Glomerular visceral epithelial cell (primary cell): ENCODE data around the gene OCA2.
"Not testable (repeated sequence)": the region's sequence is repeated elsewhere in the genome, so short reads cannot be mapped to it uniquely, and the experiment has no call there.

Source experiments
- DNase-seq: peaks from one replicate; pipeline ENCODE4 v3.0.0-alpha.2; 2016; ENCODE audit errors: extremely low spot score

OCA2 gene

DNA sequence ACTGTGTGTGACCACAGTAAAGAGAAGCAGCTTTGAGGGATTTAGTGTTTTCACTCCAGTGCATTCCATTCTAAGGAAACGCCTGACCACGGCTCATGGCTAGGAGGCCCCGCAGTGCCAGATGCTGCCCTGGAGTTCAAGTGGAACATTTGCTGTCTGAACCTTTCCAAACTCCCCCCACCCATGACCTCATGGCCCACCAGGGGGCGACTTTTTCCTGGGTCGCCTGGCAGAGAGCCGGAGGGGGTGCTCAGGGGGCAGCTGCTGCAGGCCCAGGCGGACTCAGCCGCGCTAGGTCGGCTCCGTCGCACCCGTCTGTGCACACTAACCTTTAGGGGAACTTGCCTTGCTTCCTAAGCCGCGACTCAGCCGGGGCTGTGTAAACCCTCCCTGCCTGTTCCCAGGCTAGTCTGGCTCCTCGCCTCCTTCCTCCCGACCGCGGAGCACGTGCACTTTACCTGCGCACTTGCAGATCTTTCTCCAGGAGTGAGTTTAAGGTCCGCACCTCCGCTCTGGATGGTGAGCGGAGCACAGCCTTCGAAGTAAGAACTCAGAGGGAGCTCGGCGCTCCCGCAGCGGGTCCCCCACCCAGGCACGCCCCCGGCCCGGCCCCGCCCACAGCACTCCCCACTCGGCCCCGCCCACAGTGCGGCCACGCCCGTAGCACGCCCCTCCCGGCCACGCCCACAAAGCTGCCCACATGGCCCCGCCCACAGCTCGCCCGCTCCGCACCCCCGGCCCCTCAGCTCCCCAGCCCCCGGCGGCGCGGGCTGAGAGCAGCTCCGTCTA is at the start of gene OCA2:
Gene OCA2 (minus strand): TSS at position 550 of the 789 bp plus-strand sequence. CDS start 17,441 bp downstream, outside the sequence.
- DNase-seq, result peak; percentile 35

DNA sequence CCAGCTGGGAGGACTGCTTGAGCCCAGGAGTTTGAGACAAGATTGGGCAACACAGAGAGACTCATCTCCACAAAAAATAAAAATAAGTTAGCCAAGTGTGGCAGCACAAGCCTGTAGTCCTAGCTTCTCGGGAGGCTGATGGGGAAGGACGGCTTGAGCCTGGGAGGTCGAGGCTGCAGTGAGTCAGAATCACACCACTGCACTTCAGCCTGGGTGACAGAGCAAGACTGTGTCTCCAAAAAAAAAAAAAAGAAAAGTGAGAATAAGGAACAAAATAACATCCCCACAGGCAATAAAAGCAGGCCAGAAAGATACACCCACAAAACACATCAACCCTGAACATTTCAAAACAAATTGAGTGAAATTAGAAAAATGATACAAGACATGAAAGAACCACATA is 48.7 kb upstream of the OCA2 start:
- peak; percentile 17 for DNase-seq

DNA sequence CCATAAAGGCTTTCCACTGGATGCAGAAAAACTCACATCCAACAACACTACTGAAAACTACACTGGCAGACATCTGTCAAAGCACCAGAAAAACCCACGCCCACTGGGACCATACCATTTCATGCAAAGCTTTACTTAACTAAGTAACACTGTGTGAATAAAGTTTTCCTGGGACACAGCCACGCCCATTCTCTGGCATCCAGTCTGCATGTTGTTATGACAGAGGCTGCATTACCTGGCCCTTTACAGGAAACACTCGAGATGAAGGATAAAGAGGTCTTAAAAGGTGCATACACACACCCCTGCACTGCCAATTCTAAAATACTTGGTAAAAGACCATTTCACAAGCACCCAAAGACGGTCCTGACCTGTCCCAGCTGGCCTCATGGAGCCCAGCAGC is 46.3 kb upstream of the OCA2 start:
- DNase-seq, result not testable (repeated sequence)

DNA sequence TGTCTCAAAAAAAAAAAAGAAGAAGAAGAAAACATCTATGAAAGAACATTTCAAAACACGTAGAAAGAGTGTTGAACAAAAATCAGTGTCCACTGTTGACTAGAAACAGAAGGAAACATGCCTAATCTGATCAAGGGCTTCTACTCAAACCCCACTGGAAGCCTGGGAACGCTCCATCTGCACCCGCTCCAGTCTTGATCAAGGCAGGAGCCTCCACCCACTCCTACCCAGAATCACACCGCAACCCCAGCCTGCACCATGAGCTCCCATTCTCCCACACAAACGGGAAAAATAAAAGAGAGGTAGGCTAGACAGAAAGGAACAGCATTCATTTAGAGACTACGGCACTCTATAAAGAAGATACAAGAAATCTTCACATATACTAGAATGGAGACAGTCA is 40.9 kb upstream of the OCA2 start:
- no peak for DNase-seq

DNA sequence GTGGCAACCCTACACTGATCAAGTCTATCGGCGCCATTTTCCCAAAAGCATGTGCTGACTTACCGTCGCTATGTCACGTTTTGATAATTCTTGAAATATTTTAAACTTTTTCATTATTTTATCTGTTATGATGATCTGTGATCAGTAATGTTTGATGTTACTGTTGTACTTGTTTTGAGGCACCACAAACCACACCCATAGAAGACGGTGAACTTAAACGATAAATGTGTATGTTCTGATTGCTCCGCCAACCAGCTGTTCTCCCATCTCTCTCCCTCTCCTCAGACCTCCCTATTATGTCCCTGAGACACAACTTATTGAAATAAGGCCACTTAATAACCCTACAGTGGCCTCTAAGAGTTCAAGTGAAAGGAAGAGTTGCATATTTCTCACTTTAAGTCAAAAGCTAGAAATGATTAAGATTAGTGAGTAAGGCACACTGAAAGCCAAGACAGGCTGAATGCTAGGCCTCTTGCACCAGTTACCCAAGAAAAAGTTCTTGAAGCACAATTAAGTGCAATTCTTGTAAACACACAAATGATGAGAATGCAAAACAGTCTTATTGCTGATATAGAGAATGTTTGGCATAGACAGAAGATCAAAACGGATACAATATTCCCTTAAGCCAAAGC is 38.4 kb upstream of the OCA2 start:
- DNase-seq, result not testable (repeated sequence)

DNA sequence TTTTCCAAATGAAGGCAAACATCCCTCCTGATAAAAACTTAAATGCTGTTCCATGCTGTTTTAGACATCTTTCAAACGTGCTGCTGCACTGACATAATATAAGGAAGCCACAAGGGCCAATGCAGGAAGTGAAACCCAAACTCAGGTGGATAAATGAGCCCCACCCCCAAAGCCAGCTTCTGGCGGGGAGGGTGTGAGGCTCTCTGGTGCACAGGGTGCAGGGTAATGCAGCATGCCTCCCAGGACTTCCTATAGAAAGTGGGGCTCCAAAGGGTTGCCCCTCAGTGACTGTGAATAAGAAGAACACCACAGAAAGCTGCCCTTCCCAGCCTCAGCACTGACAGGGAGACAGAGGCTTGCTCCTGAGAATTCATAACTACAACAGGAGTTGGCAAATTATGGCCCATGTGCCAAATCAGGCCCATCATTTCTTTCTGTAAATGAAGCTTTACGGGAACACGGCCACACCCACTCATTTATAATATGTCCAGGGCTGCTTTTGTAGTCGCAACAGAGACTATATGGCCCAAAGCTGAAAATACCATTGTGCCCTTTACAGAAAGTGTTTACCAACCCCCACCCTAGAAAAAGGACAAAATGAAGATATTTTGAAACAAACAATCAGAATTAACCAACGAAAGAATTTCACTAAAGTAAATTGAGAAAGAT is 37.3 kb upstream of the OCA2 start:
- not testable (repeated sequence) for DNase-seq

DNA sequence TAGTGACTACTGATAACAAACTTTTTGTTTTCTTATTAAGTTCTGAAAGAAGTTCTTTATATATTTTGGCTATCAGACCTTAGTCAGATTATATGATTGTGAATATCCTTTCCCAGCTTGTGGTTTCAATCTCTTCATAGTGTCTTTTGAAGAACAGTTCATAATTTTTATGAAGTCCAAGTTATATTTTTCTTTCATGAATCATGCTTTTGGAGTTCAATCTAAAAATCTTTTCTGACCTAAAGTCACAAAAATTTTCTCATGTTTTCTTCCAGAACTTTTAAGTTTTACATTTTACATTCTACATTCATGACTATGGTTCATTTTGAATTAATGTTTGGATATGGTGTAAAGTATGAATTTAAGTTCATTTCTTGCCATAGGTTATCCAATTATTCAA is 34.2 kb upstream of the OCA2 start:
- DNase-seq, result no peak

DNA sequence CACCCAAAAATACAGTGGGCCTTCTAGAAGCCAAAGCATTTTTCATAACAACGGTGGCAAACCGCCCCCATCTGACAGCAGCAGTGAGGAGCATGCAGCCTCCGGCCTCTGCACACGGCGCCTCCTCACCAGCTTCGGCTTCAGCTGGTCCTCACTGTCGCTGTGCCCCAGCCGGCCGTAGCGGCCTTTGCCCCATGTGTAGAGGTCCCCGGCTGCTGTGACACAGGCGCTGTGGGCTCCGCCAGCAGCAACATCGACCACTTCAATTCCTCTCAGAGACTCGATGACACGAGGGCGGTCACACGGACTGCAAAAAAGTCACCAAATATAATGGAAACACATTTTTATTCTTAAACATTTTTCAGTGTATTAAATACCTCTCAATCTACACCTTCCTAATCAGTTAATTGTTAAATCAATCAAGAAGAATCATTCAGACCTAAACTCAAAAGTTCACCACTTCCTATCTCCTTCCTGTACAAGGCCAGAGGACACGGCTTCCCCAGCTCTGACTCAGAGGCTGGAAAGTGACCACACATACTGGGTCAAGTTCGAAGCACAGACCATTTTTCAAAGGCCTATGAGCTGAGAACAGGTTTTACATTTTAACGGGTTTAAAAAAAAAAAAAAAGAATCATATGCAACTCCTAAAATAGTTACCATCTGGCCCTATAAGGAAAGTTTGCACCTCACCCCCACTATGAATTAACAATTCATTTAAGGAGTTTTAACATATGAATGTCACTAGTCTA is 33.6 kb upstream of the OCA2 start:
- peak; percentile 34 for DNase-seq

DNA sequence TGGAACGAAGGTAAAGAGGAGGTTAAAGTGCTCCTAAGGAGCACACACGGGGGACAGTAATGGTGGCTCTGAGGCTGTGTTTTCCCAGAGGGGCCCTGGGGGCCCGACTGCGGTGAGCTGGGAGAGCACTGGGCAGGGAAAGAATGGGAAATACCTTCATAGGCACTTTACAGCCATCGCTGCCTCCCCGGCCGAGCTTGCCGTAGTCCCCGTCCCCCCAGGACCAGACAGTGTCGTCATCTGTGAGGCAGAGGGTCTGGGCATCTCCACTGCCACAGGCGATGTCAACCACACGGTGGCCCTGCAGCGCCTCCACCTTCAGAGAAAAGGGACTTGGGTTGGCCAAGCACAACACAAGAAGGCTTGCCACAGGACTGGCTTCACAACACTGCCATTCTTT is 32.8 kb upstream of the OCA2 start:
- DNase-seq, result no peak

DNA sequence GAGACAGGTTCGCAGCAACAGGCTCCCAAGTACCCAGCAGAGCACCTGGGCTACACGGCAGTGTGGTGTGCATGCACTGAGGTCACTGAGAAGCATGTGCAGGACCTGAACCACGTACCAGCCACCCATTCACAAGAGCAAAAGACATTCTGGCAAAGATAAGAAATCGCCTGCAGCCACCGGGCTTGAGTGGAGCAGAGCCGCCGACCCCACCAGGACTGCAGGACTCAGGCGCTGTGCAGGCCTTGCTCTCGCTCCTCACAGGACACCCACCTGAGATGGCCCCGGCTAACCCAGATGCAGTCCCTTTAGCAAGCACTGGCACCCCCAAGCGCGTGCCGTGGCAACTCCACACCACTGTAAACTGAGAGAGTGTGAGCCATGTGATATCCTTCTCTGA is 32.3 kb upstream of the OCA2 start:
- no peak for DNase-seq

DNA sequence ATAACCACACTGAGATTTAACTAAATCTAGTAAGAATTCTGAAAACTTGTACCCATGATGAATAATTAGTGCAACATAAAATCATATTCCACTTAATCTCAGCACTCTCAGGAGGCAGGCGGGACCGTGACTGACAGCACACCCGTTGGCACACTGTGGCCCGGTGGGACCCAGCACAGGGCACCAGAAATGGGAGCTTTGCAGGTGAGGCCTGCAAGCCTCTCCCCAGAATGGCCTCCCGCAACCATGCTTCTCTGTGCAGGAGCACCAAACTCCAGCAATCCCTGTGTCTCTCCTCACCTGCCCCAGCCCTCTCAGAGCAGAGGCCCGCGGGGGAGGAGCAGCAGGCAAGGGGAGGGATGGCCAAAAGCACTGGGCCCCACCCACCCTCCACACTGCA is 31.5 kb upstream of the OCA2 start:
- no peak for DNase-seq

DNA sequence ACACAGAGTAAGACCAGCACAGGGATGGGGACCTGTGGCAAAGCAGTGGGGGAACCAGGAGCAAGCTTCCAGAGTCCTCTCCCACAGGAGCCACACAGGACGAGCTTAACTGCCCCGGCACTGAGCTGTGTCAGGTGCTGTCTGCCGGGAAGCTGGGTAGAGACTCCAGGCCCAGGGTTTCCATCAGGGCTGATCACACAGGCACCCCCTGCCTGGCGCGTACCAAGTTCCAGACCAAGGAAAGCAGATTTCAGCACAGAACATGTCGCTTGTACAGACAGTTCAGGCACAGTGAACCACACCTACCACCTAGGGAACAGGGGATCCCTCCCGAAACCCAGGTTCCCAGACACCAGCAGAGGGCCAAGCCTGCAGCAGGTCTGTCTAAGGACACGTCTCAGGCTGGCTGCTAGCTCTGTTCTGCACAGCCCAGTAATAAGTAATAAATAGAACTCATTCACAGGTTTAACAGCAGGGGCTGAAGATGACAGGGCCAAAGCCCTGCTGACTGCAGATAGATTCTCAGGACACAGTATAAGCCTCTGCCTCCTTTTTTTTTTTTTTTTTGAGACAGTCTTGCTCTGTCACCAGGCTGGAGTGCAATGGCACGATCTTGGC is 30.2 kb upstream of the OCA2 start:
- no peak for DNase-seq

DNA sequence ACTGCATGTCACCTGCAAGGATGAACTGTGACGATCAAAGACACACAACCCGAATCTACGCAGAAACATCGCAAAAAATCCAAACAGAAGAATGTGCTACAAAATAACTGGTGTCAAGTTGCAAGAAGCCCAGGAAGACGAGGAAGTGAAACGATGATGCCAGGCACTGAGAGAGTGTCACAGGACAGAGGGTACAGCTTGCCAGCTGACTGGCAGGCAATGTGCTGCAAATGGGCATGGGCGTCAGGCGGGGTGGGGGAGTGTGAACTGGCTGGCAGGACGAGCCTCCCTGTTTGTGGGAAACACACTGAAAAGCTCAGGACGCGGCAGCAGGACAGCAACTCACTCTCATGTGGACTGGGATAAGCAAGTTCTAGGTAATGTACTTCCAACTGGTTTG is 28.9 kb upstream of the OCA2 start:
- no peak for DNase-seq

DNA sequence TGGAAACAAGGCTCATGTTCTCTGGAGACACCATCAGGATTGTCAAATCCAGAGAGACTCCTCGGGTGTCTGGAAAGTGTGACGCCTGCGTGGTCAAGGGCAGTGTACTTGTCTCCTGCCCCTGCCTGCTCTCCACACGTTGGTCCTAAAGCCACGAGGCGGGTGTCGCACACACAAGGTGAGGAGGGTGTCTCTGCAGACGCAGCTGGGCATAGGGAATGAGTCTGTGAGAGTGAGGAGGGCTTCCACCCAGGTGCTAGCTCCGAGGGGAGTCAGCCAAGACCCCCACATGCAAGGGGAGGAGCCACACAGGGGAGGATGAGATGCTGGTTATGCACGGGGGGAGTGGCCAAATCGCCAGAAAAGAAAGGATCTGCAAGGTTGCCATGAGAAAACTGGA is 27.9 kb upstream of the OCA2 start:
- DNase-seq, result no peak

DNA sequence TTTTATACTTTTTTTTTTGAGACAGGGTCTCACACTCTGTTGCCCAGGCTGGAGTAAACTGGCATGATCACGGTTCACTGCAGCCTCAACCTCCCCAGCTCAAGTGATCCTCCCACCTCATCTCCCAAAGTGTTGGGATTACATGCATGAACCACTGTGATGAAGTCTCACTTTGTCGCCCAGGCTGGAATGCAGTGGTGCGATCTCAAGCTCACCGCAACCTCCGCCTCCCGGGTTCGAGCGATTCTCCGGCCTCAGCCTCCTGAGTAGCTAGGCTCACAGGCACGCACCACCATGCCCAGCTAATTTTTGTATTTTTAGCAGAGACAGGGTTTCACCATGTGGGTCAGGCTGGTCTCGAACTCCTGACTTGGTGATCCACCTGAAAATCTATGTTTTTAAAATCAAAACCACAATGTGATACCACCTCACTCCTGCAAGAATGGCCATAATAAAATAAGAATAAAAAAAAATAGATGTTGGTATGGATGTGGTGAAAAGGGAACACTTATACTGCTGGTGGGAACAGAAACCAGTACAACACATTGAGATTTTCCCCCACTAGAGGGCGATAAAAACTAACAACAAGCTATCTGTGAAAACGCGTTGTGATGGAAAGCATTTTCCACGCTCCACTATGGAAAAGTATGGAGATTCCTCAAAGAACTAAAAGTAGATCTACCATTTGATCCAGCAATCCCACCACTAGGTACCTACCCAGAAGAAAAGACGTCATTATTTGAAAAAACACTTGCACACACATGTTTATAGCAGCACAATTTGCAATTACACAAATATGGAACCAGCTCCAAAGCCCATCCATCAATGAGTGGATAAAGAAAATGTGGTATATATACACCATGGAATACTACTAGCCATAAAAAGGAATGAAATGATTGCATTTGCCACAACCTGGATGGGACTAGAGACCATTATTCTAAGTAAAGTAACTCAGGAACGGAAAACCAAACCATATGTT is 26.8 kb upstream of the OCA2 start:
- peak; percentile 42 for DNase-seq

DNA sequence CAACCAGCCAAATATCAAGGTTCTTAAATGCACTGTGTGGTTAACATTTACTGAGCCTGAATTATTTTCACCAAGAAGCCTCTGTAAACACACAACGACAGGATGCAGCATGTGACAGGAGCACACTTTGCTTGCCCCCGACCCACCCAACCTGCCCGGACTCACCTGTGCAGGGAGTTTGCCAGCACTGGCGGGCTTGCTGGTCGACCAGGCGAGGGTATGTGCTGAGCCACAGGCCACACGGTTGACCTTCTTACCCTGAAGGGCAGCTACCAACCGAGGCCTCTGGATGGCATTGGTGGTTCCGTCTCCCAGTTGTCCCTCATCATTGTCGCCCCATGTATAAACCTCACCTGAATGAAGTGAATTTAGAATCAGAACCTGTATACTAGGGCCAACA is 25.7 kb upstream of the OCA2 start:
- DNase-seq, result no peak

DNA sequence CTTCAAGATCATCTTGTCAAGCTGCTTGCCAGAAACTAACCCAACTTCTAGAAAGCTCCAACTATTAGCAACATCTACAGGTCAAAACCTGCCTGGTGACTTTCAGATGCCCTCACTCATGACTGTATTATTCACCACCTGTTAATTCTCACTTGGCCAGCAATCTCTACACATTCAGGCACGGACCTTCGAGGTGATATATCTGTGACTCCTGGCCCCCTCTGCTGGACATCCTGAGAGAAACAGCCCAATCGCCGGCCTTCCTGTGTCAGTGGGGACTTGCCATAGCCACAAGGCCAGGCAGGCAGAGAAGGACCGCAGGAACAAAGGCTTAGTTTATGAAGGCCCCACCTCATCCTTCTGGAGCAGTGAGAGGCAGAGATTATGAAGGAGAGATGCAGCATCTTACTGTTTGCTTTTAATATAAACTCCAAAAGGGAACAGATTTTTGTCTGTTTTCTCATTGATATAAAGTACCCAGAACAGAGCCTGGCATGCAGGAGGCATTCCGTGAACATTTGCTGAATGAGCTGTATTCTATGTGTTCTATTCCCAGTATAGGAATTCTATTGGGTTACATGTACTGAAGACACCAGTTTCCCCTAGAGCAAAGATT is 24.4 kb upstream of the OCA2 start:
- DNase-seq, result peak; percentile 74

DNA sequence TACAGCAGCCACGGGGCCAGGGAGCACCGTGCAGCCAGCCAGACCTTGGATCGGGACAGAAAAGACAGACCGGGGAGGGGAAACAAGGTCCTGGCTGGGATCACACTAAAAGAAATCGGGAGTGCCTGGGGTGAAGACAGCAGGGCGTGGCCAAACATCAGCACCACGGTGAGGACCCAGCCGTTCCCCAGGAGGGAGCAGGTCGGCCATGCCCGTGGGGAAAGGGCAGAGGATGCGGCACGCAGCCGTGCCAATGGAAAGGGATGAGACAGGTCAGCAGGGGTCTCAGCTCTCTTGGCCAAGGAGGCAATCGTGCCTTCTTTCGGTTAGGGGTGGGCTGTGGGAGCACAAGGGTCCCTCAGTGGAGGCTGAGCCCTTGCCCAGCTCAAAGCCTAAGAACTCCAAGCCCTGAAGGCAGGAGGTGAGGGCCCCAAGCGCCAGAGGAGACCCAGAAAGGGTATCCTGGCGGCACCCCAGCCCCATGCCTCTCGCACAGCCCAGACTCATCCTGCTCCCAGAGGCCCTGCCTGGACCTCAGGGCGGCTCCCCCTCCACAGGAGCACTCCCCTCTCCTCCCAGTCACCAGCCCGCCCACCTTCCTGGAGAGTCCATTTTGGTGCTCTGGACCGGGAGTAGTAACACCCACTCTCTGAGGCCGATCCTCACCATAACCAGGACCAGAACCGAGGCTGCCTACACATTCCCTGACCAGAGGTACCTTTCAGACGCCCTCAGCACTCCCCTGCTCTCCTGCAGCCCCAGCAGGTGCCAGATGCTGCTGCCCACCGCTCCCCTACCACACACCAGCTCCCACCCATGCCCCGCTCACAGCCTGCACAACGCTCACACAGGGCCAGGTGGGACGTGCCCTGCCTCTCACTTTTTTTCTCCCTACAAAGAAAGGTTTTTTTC is 23.2 kb upstream of the OCA2 start:
- no peak for DNase-seq

DNA sequence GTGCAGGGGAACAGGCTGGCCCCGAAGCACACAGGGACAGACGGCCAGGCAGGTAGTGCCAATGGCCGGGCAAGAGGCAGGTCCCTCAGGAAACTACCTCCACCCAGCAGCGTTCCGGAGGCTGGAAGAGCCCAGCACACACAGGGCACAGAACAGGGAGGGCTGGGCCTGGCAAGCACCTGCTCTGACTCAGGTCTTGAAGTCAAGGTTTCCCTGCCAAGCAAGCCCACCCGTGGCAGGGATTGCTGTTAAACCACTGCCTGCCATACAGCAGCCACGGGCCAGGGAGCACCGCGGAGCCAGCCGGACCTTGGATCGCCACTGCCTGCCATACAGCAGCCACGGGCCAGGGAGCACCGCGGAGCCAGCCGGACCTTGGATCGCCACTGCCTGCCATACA is 22.5 kb upstream of the OCA2 start:
- not testable (repeated sequence) for DNase-seq
